ENCODE results near the gene PDCD5.
"Not testable (repeated sequence)": the region's sequence is repeated elsewhere in the genome, so short reads cannot be mapped to it uniquely, and the experiment has no call there.

Gene PDCD5, protein sequence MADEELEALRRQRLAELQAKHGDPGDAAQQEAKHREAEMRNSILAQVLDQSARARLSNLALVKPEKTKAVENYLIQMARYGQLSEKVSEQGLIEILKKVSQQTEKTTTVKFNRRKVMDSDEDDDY

DNA sequence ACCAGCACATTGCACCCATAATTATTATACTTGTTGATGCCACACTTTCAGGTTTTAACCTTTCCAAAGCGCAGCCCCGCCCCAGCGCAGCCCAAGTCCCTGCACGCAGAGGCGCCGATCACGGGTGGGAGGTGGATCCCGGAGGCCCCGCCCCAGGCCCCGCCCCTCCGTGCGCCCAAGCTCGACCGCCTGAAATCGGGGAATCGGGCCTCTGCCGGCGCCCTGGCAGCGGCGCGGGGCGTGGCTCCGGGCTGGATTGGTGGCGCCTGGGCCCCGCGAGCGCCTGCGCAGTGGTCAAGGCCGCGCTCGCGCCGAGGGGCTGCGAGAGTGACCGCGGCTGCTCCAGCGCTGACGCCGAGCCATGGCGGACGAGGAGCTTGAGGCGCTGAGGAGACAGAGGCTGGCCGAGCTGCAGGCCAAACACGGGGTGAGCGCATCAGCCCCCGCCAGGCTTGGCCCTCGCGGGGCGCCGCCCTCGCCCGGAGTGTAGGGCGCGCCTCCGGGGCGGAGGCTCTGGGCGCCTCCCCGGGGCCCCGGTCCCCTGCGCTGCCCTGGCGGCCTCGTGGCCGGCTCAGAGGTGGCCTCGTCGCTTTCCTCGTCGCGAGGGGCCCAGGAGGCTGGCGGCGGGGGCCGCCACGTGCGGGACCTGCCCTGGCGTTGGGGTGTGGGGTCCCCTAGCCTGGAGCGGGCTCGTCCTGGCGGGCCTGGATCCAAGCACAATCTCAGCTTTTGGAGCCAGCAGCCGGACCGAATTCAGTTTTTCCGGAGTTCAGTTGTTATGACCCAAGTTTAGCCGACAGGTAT, at the start of gene PDCD5:
Gene PDCD5, plus strand, starts transcription at position 290 of the 804 bp plus-strand sequence. Its CDS starts 72 bp downstream, at position 362.
- peak; percentile 98 for DNase-seq

DNA sequence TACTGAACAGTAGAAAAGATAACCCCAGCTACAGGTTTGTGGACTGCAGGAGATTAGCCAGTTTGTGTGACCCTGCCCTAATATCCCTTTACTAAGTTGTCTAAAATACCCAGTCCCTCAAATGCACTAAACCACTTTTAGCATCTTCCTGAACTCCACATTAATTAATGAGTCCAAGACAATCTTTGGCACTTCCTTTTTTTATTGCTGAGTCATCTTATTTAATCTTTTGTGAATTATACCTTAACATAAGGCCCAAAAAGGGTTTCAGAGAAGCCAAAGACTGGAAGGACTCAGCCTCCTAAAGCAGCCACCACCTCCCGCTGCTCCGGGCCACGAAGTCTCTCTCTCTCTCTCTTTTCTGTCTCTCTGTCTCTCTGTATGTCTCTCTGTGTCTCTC, 48.8 kb upstream of the PDCD5 start:
- DNase-seq = no peak

DNA sequence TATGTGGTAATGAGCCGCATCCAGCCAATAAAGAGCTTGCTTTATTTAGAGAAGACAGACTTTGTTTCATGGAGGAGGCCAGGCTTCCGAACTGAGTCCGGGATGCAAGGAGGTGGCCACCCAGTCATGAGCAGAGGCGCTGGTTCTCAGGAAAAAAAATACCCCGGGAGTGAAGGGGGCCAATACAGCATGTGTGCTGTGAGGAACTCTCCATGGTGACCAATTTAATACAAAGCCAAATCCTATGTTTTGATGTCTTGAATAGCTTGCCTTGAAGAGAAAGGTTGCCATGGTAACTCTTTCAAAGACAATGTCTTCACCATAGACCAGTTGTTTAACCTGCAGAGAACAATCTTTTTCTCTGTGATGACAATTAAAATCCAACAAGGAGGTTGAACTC, 43.4 kb upstream of the PDCD5 start:
- no peak for DNase-seq

DNA sequence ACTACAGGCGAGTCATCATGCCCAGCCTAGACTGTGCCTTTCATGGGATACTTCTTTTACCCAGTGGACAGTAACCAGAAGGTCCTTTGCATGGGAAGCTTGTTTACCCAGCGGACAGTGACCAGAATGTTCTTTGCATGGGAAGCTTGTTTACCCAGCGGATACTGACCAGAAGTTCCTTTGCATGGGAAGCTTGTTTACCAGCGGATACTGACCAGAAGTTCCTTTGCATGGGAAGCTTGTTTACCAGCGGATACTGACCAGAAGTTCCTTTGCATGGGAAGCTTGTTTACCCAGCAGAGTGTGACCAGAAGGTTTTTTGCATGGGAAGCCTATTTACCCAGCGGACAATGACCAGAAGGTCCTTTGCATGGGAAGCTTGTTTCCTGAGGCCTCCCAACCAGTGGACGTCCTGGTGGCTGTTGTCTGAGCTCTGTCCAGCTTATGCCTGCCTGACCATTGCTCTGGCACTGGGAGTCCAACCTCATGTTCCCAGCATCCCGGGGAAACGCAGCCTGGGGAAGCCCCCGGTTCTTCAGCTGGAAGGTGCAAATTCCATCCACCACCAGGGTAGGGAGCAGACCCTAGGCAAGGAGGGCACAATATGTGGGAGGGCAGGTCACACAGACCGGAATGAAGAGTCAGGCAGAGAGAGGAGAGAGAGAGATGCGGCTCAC, 41.6 kb upstream of the PDCD5 start:
- no peak for DNase-seq

DNA sequence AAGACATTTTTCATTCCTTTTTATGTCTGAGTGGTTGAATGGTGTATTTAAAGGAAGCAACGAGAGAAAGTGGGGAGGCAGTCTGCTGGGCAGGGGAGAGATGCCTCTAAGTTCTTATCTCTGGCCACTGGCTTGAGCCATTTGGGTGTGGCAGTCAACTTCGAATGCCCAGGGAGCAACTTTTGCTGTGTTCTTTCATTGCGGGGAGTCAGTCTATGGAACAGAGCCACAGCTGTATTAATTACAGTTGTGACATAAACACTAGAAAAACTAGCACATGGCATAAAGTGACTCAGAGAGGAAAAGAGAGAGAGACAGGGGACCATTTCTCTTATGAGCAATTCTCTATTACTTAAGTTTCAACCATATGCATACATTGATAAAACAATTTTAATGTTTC, 40.4 kb upstream of the PDCD5 start:
- no peak for DNase-seq

DNA sequence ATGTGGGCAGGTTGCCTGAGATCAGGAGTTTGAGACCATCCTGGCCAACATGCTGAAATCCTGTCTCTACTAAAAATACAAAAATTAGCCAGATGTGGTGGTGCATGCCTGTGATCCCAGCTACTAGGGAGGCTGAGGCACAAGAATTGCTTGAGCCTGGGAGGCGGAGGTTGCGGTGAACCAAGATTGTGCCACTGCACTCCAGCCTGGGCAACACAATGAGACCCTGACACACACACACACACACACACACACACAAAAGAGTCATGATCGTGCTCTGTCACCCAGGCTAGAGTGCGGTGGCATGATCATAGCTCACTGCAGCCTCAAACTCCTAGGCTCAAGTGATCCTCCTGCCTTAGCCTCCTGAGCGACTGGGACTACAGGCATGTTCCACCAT, 39.6 kb upstream of the PDCD5 start:
- not testable (repeated sequence) for DNase-seq

DNA sequence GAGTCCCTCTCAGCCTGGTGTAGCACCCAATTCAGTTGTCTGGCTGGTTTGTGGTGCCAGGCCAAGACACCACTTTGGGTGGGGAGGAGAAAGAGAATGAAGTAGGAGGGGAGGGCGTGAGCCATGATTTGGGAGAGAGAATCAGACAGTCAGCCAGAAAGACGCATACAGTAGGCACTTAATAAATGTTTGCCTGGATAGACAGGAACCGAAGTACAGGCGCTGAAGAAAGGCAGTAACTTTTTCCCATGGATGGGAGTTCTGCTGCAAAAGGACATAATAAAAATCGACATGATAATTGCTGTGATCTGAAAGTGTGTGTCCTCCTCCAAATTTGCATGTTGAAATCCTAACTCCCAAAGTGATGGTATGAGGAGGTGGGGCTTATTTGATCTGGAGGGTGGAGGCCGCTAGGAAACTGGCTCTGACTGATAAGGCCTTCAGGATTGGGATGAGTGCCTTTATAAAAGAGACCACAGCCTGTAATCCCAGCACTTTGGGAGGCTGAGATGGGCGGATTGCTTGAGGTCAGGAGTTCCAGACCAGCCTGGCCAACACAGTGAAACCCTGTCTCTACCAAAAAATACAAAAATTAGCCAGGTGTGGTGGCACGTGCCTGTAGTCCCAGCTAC, 38.4 kb upstream of the PDCD5 start:
- DNase-seq = no peak

DNA sequence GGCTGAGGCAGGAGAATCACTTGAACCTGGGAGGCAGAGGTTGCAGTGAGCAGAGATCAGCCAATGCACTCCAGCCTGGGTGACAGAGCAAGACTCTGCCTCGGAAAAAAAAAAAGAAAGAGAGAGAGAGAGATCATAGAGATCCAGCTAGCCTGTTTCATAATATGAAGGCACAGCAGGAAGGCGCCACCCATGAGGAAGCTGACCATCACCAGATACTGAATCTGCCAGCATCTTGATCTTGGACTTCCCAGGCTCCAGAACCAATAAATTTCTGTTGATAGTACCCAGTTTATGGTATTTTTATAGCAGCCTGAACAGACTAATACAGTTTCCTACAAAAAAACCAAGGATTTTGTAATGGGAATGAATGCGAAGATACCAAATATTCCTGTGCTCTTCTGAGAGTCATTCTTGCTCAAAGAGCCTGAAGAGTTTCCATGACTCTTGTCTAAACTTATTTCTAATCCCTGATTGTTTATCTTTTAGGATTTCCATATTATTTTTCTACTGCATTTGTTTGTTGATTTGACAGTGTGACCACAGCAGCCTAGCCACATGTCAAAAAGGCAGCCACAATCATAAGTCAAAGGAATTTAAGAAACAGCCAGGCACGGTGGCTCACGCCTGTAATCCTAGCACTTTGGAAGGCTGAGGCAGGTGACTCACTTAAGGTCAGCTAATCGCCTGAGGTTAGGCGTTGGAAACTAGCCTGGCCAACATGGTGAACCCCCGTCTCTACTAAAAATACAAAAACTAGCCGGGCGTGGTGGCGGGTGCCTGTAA, 37.7 kb upstream of the PDCD5 start:
- no peak for DNase-seq

DNA sequence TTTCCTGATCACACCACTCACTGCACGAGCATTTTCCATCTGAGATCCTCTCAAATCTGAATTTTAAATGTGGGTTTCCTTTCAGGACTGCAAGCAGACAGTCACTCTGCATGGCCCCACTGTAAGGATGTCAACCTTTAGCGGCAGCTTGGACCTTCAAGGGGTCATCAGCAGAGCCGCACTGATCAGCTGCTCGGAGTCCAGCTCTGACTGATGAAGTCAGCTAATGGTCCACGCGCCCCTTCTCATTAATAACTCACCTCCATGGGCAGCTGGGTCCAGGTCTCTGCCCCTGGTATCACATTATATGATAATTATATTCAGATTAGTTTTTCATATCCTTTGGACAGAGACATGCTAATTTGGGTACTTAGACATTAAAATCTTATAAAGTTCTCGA, 36.1 kb upstream of the PDCD5 start:
- DNase-seq = no peak

DNA sequence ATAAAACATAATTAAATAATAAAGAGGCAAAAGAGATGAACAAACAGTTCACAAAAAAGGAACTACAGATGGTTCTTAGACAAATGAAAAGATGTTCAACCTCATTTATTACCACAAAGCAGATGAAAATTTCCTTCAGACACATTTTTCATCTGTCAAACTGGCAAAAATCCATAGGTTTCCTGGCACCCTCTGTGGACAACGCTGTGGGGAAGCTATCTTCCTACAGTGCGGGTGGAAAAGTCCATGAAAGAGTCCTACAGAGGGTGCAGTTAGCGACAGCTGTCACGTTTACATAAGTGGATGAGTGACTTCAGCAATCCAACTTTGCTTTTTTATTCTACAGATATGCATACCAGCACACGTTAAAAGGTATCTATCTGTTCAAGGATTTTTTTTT, 30.3 kb upstream of the PDCD5 start:
- DNase-seq = no peak

DNA sequence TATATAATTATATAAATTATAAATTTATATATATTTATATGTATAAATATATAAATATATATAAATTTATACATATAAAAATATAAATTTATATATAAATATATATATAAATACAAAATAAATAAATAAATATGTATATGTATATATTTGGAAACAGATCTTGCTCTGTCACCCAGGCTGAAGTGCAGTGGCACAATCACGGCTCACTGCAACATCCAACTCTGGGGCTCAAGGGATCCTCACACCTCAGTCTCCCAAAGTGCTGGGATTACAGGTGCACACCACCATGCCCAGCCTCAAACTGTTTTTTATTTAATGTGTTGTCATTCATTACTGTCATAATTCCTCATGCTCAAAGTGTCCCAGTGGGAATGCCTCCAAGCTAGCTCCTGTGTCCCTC, 25.2 kb upstream of the PDCD5 start:
- no peak for DNase-seq

DNA sequence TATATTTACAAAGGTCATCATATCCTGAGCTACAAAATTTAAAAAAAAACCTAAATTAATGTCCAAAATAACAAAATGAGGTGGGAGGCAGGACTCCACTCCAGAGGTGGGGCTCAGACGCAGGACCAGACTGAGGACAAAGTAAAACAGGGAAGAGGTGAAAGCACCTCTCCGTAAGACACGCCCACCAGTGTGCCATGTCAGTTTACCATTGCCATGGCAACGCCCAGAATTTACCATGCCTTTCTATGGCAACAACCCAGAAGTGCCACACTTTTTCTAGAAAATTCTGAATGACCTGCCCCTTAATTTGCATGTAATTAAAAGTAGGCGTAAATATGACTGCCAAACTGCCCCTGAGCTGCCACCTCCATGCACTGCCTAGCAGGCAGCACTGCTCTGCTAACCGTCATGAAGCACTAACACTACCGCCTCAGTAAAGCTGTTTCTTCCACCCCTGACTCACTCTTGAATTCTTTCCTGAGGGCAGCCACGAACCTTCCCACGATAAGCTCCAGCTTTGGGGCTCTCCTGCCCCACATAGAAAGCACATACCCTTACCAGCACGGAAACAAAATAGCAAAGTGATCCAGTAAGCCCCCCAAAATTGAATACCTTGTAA, 22.3 kb upstream of the PDCD5 start:
- DNase-seq = no peak

DNA sequence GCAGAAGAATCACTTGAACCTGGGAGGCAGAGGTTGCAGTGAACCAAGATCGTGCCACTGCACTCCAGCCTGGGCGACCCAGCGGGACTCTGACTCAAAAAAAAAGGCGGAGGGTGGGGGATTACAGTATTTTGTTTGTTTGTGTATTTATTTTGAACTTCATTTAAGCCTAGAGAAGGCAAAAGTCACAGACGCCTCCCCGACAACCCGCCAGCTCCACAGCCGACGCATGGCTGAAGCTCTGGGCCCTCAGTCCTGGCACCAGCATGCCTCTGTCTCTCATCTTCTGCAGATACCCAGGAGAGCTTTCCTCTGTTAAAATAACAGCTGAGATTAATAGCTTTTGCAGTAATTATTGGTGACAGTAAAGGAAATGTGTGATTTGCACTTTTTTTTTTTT, 17.2 kb upstream of the PDCD5 start:
- no peak for DNase-seq

DNA sequence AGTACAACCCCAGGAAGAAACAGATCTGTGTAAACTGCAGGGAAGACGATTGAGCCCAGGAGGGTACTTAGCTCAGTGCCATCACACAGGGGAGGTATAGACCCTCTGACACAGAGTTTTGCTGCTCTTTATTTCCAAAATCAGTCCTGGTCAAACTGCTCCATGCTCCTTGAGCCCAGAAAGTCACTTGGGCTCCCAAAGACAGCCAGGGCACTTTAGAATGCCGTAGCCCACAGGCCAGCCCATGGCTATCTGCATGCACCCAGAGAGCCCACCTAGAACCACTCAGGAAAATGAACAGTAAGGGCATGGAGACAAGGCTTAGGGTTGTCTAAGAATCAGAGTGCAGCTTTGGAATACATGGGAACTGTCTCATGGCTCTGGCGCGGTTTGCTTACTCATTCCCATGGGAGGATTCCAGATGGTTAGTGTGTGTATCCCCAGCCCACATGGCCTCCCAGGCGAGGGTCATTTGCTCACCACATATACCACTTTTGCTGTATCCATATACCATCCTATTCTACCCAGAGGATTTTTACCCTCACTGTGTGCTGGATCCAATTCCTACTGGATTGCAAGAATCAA, 14.7 kb upstream of the PDCD5 start:
- DNase-seq = peak; percentile 32

DNA sequence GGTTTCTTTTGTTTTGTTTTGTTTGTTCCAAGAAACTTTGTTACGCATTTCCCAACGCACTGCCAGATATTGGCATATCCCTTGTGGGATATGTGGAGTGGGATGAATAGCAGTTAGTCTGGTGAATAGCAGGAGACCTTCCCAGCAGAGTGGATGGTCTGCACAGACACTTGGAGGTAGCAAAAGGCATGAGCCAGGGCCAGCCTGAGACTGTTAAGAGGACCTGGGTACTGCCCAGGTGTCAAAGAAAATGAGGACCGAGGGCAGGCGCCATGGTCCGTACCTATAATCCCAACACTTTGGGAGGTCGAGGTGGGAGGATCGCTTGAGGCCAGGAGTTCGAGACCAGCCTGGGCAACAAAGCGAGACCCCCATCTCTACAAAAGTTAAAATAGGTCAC, 13.5 kb upstream of the PDCD5 start:
- DNase-seq = no peak

DNA sequence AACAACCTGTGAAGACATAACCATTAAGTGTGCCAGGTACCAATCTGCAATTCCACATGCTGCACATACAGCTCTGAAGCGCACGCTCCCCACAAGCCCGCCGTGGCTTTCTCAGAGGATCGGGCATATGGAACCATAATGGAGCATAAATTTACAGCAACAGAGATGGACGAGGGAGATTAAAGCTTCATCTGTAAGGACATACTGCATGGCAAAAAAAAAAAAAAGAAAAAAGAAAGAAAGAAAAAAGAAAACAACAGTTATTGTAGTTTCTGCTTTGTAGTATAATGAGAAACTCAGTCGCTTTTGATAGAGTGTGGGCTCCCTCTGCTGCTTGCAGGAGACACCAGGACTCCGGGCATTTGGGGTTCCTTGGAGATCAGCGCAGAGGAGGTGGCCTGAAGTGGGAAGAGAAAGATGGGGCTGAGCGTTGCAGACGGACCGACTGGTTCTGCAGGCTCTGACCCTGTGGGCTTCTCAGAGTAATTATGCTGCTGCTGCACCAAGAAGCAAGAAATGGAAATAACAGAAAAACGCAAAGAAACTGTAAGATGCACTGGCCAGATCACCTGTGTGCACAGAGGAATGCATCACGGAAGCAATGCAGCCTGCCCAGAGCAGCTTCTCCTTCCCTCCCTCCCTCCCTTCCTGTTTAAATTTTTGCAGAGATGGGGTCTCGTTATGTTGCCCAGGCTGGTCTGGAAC, 10.8 kb upstream of the PDCD5 start:
- DNase-seq = peak; percentile 44

DNA sequence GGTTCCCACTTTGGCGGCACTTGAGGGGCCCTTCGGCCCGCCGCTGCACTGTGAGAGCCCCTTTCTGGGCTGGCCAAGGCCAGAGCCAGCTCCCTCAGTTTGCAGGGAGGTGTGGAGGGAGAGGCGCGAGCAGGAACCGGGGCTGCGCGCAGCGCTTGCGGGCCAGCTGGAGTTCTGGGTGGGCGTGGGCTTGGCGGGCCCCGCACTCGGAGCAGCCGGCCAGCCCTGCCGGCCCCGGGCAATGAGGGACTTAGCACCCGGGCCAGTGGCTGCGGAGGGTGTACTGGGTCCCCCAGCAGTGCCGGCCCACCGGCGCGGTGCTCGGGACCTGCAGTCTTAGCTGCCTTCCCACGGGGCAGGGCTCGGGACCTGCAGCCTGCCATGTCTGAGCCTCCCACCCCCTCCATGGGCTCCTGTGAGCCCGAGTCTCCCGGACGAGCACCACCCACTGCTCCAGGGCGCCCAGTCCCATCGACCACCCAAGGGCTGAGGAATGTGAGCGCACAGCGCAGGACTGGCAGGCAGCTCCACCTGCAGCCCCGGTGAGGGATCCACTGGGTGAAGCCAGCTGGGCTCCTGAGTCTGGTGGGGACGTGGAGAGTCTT, 9.4 kb upstream of the PDCD5 start:
- not testable (repeated sequence) for DNase-seq

DNA sequence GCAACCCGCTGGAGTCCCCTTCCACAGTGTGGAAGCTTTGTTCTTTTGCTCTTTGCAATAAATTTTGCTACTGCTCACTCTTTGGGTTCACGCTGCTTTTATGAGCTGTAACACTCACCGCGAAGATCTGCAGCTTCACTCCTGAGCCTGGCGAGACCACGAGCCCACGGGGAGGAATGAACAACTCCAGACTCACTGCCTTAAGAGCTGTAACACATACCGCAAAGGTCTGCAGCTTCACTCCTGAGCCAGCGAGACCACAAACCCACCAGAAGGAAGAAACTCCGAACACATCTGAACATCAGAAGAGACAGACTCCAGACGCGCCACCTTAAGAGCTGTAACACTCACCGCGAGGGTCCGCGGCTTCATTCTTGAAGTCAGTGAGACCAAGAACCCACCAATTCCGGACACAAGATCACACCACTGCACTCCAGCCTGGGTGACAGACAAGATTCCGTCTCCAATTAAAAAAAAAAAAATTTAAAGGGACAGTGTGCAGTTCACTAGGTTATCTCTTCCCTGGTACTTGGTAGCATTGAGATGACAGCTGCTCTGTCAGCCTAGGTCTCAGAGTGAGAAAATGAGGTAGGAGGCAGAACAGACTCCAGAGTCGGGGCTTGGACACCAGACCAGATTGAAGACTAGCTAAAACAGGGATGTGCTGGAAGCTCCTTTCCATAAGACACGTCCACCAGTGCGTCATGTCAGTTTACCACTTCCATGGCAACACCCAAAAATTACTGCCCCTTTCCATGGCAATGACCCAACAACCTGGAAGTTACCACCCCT, 8.1 kb upstream of the PDCD5 start:
- not testable (repeated sequence) for DNase-seq

DNA sequence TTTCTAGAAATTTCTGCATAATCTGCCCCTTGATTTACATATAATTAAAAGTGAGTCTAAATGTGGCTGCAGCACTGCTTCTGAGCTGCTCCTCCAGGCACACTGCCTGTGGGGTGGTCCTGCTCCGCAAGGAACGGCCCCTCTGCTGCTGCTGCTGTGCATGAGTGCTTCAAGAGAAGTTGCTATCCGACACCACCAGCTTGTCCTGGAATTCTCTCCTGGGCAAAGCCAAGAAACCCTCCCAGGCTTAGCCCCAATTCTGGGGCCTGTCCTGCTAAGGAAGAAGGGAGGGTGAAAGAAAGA, 7.5 kb upstream of the PDCD5 start:
- DNase-seq = no peak

DNA sequence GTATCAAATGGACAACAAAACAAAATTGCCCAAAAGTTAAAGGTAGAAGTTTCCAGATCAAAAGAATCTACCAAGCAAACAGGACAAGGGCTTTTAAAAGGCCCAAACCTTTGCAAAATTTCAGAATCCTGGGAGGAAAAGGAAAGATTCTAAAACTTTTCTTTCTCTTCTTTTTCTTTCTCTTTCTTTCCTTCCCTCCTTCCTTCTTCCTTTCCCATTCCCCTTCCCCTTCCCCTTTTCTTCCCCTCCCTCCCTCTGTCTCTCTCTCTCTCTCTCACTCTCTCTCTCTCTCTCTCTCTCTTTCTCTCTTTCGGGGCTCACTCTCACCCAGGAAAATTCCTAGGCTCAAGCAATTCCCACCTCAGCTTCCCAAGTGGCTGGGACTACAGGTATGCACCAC, 4.2 kb upstream of the PDCD5 start:
- no peak for DNase-seq

All from left hindlimb (tissue), 1 donor.